HepG2 (cell line): ENCODE data around the gene EFNA2. TPM values are rescaled to one million over a fixed set of nuclear protein-coding genes. Genes with fewer than 3 reads are reported as not detected.

ENCODE experiments used
- ARNTL ChIP-seq: sonication (generic); formaldehyde crosslinking; IDR thresholded peaks from 2 replicates; pipeline ENCODE4 v1.4.0; 2020; ENCODE audit warnings: mild to moderate bottlenecking, missing genetic modification reagents
- DRAP1 ChIP-seq: IDR thresholded peaks from 2 replicates; pipeline ENCODE4 v1.6.1; 2016; ENCODE audit warnings: missing genetic modification reagents, missing compliant biosample characterization
- FOXP1 ChIP-seq, 2 experiments: fragments of 450-650 bp in 1 of 2; IDR thresholded peaks; 2 replicates each; pipeline ENCODE4 v1.6.1; 2017 to 2018; ENCODE audit warnings: antibody characterized with exemption in 1 of 2
- GMEB1 ChIP-seq: sonication (generic); formaldehyde crosslinking; IDR thresholded peaks from 2 replicates; pipeline ENCODE4 v1.5.1; 2020; ENCODE audit warnings: missing genetic modification reagents, mild to moderate bottlenecking, borderline replicate concordance
- HDAC2 ChIP-seq: sonication (generic); formaldehyde crosslinking; IDR thresholded peaks from 2 replicates; pipeline ENCODE4 v1.4.0; 2020; ENCODE audit warnings: missing genetic modification reagents
- KLF12 ChIP-seq: sonication (generic); formaldehyde crosslinking; IDR thresholded peaks from 2 replicates; pipeline ENCODE4 v1.4.0; 2020; ENCODE audit warnings: missing genetic modification reagents, borderline replicate concordance
- NR3C1 ChIP-seq: sonication (generic); formaldehyde crosslinking; IDR thresholded peaks from 2 replicates; pipeline ENCODE4 v1.4.0; 2020; ENCODE audit warnings: missing genetic modification reagents
- PHF20 ChIP-seq: sonication (generic); formaldehyde crosslinking; IDR thresholded peaks from 2 replicates; pipeline ENCODE4 v1.5.0; 2020; ENCODE audit warnings: mild to moderate bottlenecking, missing genetic modification reagents
- ZBTB7A ChIP-seq: sonication (generic); formaldehyde crosslinking; IDR thresholded peaks from 2 replicates; pipeline ENCODE4 v1.8.0; 2022; ENCODE audit warnings: mild to moderate bottlenecking, missing genetic modification reagents
- ZNF142 ChIP-seq: sonication (generic); formaldehyde crosslinking; IDR thresholded peaks from 2 replicates; pipeline ENCODE4 v1.4.0; 2020; ENCODE audit warnings: missing genetic modification reagents
- ZNF207 ChIP-seq: fragments of 450-650 bp; IDR thresholded peaks from 2 replicates; pipeline ENCODE4 v1.6.1; 2016; ENCODE audit warnings: antibody characterized with exemption, borderline replicate concordance
- ZNF446 ChIP-seq: sonication (generic); formaldehyde crosslinking; IDR thresholded peaks from 2 replicates; pipeline ENCODE4 v1.5.0; 2020; ENCODE audit warnings: mild to moderate bottlenecking, missing genetic modification reagents
- ZNF501 ChIP-seq: sonication (generic); formaldehyde crosslinking; IDR thresholded peaks from 2 replicates; pipeline ENCODE4 v1.5.1; 2020; ENCODE audit warnings: mild to moderate bottlenecking, moderate library complexity, missing genetic modification reagents
- ZNF609 ChIP-seq: sonication (generic); formaldehyde crosslinking; IDR thresholded peaks from 2 replicates; pipeline ENCODE4 v1.4.0; 2020; ENCODE audit warnings: mild to moderate bottlenecking, missing genetic modification reagents, borderline replicate concordance
- ZNF616 ChIP-seq: sonication (generic); formaldehyde crosslinking; IDR thresholded peaks from 2 replicates; pipeline ENCODE4 v1.5.0; 2020; ENCODE audit warnings: low read depth, mild to moderate bottlenecking, missing genetic modification reagents
- ZNF766 ChIP-seq: sonication (generic); formaldehyde crosslinking; IDR thresholded peaks from 2 replicates; pipeline ENCODE4 v1.5.0; 2020; ENCODE audit warnings: missing genetic modification reagents, borderline replicate concordance
- polyA plus RNA-seq, 8 experiments: library from polyadenylated mRNA; depleted of rRNA in 3 of 8; stranded (reverse) in 7 of 8; unstranded in 1 of 8; fragments of >200 nt; fragmentation: Illumina TruSeq in 4 of 8; extraction: Trizol in 4 of 8; gene quantifications; 2 replicates each; pipeline versions ENCODE4 v1.2.1 to v1.2.3, GENCODE V29; 2011 to 2016; ENCODE audit warnings: low read depth in 4 of 8, missing spikeins in 1 of 8, mixed read lengths in 1 of 8; ENCODE audit not compliant: insufficient read depth in 1 of 8
- total RNA-seq, 5 experiments: library from RNA; depleted of rRNA; stranded (reverse); fragments of >200 nt; fragmentation: Illumina TruSeq; extraction: Trizol; gene quantifications; 2 replicates each; pipeline ENCODE4 v1.2.3, GENCODE V29; 2016; ENCODE audit warnings: low read depth in 1 of 5

EFNA2 gene
- total and polyA plus RNA-seq, 2 of the 13 experiments (the other 11 are each of a cell fraction or from before 2014, with no cell fraction given) = 6.0 to 9.9 TPM

- TF ChIP-seq KLF12 (CRISPR knock-in tag) = peak; percentile 82; the same call in 1 of the 2 replicates
- peak; percentile 67; the same call in 1 of the 2 replicates for TF ChIP-seq ZNF446 (CRISPR knock-in tag)
- TF ChIP-seq GMEB1 = peak; percentile 34; the same call in 1 of the 2 replicates
- TF ChIP-seq FOXP1 (IDR thresholded peaks at IDR 0.05) = no peak
- no peak for TF ChIP-seq FOXP1 (CRISPR knock-in tag; IDR thresholded peaks at IDR 0.05)
- peak; percentile 39; the same call in 1 of the 2 replicates for TF ChIP-seq PHF20 (CRISPR knock-in tag)
- TF ChIP-seq NR3C1 (CRISPR knock-in tag) = no peak
- peak; percentile 18; the same call in 1 of the 2 replicates for TF ChIP-seq ZNF609 (CRISPR knock-in tag)
- TF ChIP-seq ZNF766 (CRISPR knock-in tag) = 0 out of 2 replicates have a peak, but pooled peaks have one; percentile 26
- TF ChIP-seq ZNF142 (CRISPR knock-in tag) = 0 out of 2 replicates have a peak, but pooled peaks have one; percentile 60
- TF ChIP-seq ZNF207 = no peak
- TF ChIP-seq ZNF616 (CRISPR knock-in tag) = no peak
- TF ChIP-seq DRAP1 (CRISPR knock-in tag) = peak; percentile 82
- no peak for TF ChIP-seq HDAC2 (CRISPR knock-in tag)
- TF ChIP-seq ZBTB7A = peak; percentile 32; the same call in 1 of the 2 replicates
- TF ChIP-seq ARNTL (CRISPR knock-in tag) = no peak
- peak; percentile 30; the same call in 1 of the 2 replicates for TF ChIP-seq ZNF501 (CRISPR knock-in tag)
These were observed 36.2 kb upstream of the EFNA2 start (continued) for GRCh38 chr19:1249298-1249989.
